ENCODE results near the gene CDK15. TPM values are rescaled to one million over a fixed set of nuclear protein-coding genes. Genes with fewer than 3 reads are reported as not detected.
"Not testable (repeated sequence)": the region's sequence is repeated elsewhere in the genome, so short reads cannot be mapped to it uniquely, and the experiment has no call there.

CDK15 gene
- total RNA-seq, 1 donor = not detected

DNA sequence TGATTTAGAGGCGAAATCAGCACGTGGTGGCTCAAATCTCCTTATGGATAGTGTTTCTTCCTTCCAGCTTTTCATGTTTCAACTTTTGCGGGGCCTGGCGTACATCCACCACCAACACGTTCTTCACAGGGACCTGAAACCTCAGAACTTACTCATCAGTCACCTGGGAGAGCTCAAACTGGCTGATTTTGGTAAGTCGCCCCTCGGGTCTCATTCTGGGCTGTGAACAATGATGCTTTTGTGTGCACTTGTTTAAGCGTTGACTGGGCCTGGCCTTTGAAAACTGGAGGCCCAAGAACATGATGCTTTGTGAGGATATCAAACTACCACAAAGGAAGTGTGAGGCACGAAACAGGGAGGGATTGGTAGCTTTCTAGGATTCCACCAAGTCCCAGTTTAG is 27.4 kb downstream of the CDK15 start:
- Histone ChIP-seq H3K27me3 (ENCODE audit: insufficient read depth, low read length) (peaks cover 2% of the 10 kb centered on the region), H3K4me3 (ENCODE audit: low read length) (no peak overlapping the region), H3K4me1 (ENCODE audit: insufficient read depth, low read length) (no peaks in the 10 kb centered on the region), H3K9me3 (ENCODE audit: low read depth, low read length) (no peaks in the 10 kb centered on the region)

DNA sequence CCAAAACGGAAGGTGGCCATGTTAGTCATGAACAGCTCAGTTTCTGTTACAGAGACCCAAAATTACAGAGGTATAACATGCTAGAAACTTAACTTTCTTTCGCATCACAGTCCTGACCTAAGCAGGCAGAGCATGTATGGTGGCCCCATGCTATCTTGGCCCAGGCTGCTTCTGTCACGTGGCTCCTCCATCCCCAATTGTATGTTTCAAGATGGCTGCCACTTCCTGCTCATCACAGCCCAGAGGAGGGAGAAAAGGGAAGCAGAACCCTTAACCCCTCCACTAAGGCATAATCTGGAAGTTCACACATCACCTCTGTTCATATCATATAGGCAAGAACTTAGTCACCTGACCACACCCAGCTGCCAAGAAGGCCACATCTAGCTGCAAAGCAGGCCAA is 28.7 kb downstream of the CDK15 start:
- Histone ChIP-seq H3K9me3 (ENCODE audit: low read depth, low read length) (no peaks in the 10 kb centered on the region), H3K4me1 (ENCODE audit: insufficient read depth, low read length) (no peaks in the 10 kb centered on the region), H3K4me3 (ENCODE audit: low read length) (no peak overlapping the region), H3K27me3 (ENCODE audit: insufficient read depth, low read length) (peaks cover 2% of the 10 kb centered on the region)

DNA sequence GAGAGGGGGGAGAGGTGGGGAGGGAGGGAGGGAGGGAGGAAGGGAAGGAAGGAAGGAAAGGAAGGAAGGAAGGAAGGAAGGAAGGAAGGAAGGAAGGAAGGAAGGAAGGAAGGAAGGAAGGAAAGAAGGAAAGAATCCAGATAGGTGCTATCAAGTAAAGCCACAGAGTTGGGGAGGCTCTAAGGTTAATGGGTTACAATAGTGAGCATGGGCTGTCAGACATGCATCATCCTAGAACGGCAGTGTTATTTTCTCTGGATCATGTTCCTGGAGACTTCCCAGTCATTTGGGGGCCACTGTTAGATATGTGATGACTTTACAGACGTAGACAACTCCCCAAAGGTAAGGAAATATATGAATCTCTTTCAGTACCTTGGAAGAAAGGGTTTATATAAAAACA is 31.1 kb downstream of the CDK15 start:
- no peaks in the 10 kb centered on the region for H3K4me1 ChIP-seq (ENCODE audit: insufficient read depth, low read length)
- no peak overlapping the region for H3K4me3 ChIP-seq (ENCODE audit: low read length)
- peaks cover 8% of the 10 kb centered on the region for H3K27me3 ChIP-seq (ENCODE audit: insufficient read depth, low read length)
- no peaks in the 10 kb centered on the region for H3K9me3 ChIP-seq (ENCODE audit: low read depth, low read length)

DNA sequence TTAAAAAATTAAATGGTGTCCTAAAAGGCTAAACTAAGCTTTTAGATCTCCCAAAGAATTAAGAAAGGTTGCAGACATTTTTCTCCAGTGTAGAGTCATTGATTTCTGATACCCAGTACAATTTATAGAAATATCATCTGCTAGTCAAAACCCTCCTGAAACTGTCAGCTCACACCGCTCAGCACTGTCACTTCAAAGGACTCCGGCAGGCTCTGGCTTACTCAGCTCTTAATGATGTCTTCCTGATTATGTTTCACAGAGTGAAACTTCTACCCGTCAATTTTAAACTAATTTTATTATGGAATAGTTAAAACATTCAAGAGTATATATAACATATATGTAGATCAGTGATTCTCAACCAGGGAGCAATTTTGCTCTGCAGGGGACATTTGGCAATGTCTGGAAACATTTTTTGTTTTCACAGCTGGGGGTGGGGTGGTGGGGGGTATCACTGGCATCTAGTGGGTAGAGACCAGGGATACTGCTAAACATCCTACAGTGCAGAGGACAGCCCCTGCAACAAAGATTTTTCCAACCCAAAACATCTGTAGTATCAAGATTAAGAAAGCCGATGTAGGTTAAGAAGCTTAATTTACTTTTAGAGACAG is 31.6 kb downstream of the CDK15 start:
- peaks cover 8% of the 10 kb centered on the region for H3K27me3 ChIP-seq (ENCODE audit: insufficient read depth, low read length)
- H3K9me3 ChIP-seq (ENCODE audit: low read depth, low read length) = no peaks in the 10 kb centered on the region
- H3K4me1 ChIP-seq (ENCODE audit: insufficient read depth, low read length) = no peaks in the 10 kb centered on the region
- H3K4me3 ChIP-seq (ENCODE audit: low read length) = no peak overlapping the region

DNA sequence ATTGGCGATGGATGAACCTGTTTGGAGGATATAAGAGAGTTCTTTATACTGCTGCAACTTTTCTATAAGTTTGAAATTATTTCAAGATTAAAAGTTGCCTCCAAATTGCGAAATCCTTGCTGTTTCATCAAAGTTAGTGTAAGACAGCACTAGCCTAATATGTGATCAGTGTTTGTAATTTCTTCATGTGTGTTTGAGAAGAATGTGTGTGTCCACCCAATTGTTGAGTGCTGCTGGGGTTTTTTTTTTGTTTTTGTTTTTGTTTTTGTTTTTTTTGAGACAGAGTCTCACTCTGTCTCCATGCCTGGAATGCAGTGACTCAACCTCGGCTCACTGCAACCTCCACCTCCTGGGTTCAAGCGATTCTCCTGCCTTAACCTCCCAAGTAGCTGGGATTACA is 33.4 kb downstream of the CDK15 start:
- Histone ChIP-seq H3K4me3 (ENCODE audit: low read length) (no peak overlapping the region), H3K4me1 (ENCODE audit: insufficient read depth, low read length) (no peaks in the 10 kb centered on the region), H3K27me3 (ENCODE audit: insufficient read depth, low read length) (peaks cover 8% of the 10 kb centered on the region), H3K9me3 (ENCODE audit: low read depth, low read length) (no peaks in the 10 kb centered on the region)

DNA sequence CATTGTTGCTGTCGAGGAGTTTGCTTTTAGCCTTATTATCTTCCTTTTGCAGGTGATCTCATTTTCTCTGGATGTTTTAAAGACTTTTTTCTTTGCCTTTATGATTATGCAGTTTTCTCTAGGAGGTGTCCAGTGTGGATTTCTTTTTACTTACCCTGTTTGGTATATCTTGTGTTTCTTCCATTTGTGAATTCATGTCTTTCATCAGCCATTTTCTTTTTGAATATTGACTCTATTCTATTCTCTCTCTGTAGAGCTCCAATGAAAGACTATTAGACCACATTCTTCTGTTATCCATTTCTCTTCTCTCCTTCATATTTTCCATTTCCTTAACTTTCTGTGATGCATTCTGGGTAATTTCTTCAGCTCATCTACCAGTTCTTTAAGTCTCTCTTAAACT is 34.4 kb downstream of the CDK15 start:
- Histone ChIP-seq H3K4me3 (ENCODE audit: low read length) (no peak overlapping the region), H3K9me3 (ENCODE audit: low read depth, low read length) (no peaks in the 10 kb centered on the region), H3K27me3 (ENCODE audit: insufficient read depth, low read length) (peaks cover 8% of the 10 kb centered on the region), H3K4me1 (ENCODE audit: insufficient read depth, low read length) (no peaks in the 10 kb centered on the region)

DNA sequence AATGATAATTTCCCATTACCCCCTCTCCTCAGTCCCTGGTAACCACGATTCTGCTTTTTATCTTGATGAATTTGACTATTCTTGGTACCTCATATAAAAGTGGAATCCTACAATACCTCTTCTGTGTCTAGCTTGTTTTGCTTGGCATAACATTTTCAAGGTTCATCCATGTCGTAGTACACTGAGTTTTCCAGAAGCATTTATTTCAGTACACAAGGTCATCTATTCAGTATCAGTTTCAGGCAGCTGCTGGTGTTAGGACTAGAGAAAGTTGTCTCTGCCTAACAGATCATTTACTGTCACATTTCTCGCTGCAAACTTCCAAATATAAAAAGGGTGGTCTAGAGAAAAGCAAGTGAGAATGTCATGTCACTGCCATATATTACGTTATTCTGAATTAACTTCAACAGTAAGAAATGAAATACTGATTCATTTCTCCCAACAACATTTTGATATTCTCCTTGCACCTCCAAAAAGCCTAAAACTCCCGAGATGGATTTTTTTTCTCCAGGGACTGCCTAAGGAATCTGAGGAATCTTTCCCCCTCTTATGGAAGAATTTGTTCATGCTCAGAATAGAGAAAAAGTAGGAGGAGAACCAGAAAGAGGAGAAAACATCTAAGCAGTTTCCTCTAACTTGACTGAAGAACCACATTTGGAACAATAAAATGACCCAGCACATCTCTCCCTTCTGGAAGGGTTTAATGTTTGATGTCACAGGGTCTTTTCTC is 36.0 kb downstream of the CDK15 start:
- no peaks in the 10 kb centered on the region for H3K4me1 ChIP-seq (ENCODE audit: insufficient read depth, low read length)
- no peaks in the 10 kb centered on the region for H3K9me3 ChIP-seq (ENCODE audit: low read depth, low read length)
- H3K4me3 ChIP-seq (ENCODE audit: low read length) = no peak overlapping the region
- H3K27me3 ChIP-seq (ENCODE audit: insufficient read depth, low read length) = peaks cover 5% of the 10 kb centered on the region

DNA sequence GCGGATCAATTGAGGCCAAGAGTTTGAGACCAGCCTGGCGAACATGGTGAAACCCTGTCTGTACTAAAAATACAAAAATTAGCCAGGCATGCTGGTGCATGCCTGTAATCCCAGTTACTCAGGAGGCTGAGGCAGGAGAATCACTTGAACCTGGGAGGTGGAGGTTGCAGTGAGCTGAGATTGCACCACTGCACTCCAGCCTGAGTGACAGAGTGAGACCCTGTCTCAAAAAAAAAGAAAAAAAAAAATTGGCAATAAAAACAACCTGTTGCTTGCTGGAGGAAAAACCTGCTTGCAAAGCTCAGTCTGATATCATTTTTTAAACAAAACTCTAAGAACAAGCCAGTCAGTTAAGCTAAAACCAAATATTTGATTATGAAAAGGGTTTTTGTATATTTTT is 38.6 kb downstream of the CDK15 start:
- not testable (repeated sequence) for H3K4me1 ChIP-seq (ENCODE audit: insufficient read depth, low read length); H3K4me3 ChIP-seq (ENCODE audit: low read length); H3K9me3 ChIP-seq (ENCODE audit: low read depth, low read length); H3K27me3 ChIP-seq (ENCODE audit: insufficient read depth, low read length)

DNA sequence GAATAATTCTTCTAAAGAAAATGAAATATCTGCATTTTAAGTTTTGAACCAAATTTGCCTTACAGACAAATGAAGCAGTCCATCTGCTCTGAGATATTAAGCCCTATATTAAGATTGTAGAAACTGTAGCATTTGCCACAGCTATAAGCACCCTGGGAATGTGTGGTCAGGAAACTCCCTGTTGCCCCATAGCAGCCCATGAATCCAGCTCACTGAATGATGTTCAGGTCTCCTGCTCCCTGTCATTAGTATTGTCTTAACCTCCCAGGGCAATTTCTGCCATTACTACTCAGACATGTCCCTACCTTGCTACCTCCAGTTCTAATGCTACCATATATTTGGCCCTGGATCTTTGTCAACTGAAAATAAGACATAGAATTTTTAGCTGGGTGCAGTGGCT is 41.1 kb downstream of the CDK15 start:
- H3K4me3 ChIP-seq (ENCODE audit: low read length) = no peak overlapping the region
- no peaks in the 10 kb centered on the region for H3K9me3 ChIP-seq (ENCODE audit: low read depth, low read length)
- H3K4me1 ChIP-seq (ENCODE audit: insufficient read depth, low read length) = no peaks in the 10 kb centered on the region
- H3K27me3 ChIP-seq (ENCODE audit: insufficient read depth, low read length) = no peaks in the 10 kb centered on the region

DNA sequence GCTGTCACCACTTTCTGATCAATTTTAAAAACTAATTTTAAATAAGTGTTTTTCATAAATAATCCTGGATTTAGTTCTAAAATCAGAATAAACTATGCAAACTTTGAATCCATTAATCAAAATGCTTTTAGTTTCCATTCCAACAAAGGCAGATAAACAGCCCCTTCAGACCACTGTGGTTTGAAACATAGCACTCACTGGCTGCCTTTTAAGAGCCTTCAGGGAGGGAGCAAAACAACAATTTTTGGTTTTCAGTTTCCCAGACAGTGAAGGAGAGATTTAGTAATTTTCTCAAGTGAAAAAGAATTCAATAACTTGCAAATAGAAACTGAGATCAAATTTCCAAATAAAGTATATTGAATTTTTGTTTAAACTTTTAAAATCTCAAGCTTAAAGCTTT is 46.1 kb downstream of the CDK15 start:
- H3K27me3 ChIP-seq (ENCODE audit: insufficient read depth, low read length) = peaks cover 7% of the 10 kb centered on the region
- H3K4me1 ChIP-seq (ENCODE audit: insufficient read depth, low read length) = no peaks in the 10 kb centered on the region
- no peaks in the 10 kb centered on the region for H3K9me3 ChIP-seq (ENCODE audit: low read depth, low read length)
- H3K4me3 ChIP-seq (ENCODE audit: low read length) = no peak overlapping the region

DNA sequence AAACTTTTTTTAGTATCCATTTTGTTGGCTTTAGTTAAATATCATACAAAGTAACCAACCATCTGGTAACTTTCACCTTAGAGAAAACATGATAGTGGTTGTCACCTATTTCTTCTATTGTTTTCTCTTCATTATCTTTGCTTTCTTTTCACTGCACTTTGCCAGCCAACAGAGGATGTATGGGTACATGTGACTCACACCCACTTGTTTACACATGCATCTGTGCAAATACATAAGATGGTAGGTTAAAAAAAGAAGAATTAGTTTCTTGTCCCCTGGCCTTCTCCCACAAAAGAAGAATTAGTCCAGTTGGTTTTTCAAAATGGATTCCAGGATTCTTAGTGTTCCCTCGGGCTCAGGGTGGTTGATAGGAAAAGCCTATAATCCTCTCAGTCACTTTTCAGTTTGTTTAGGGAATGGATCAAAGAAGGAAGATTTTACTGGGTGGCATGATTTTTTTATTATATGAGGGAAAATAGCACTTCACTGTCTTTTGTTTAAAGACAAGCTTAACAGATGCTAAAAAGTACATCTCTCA is 46.6 kb downstream of the CDK15 start:
- peaks cover 11% of the 10 kb centered on the region for H3K27me3 ChIP-seq (ENCODE audit: insufficient read depth, low read length)
- H3K9me3 ChIP-seq (ENCODE audit: low read depth, low read length) = no peaks in the 10 kb centered on the region
- no peaks in the 10 kb centered on the region for H3K4me1 ChIP-seq (ENCODE audit: insufficient read depth, low read length)
- H3K4me3 ChIP-seq (ENCODE audit: low read length) = no peak overlapping the region

DNA sequence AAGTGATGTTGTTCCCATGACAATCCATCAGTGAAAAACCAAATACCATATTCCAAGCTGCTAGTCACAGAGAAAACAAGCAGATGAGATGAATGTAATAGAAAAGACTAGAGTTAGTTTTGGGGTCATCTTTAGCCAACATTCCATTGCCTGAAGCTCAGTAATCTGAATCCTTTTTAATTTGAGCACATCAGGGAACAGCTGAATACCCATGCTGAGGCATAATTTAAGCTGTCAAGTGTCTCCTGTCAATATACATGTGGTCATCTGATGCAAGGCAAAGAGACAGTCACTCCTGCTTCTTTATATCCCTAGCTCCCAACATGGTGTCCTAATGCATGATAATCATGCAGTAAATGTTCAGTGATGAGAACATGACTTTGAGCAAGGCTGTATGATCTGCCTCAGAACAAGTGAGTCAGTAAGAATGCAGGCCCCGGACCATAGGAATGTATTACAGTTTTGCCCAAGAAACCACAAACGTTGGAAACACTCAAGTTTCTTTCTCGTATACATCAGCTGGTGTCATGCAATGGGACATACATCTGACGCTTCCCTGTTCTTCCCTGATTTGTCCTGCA is 48.0 kb downstream of the CDK15 start:
- no peaks in the 10 kb centered on the region for H3K4me1 ChIP-seq (ENCODE audit: insufficient read depth, low read length)

DNA sequence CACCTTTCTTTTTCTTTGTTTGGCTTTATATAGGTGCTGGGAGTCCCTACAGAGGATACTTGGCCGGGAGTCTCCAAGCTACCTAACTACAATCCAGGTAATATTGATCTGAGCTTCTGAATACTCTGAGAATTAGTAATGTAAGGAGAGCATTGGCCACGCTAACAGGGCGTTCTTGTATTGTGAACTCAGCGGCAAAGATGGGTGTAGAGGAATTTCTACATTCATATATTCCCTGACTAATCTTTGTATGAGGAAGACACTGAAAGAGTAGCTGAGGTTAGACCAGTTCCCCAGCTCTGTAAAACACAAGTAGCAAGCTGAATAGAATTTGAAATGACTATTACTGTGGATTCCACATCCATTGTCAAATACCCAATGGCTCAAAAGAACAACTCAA is 48.5 kb downstream of the CDK15 start:
- no peaks in the 10 kb centered on the region for H3K4me1 ChIP-seq (ENCODE audit: insufficient read depth, low read length)
- no peaks in the 10 kb centered on the region for H3K9me3 ChIP-seq (ENCODE audit: low read depth, low read length)
- no peak overlapping the region for H3K4me3 ChIP-seq (ENCODE audit: low read length)
- peaks cover 29% of the 10 kb centered on the region for H3K27me3 ChIP-seq (ENCODE audit: insufficient read depth, low read length)

More for the DNA sequence above, 48.0 kb downstream of the CDK15 start:
- Histone ChIP-seq H3K9me3 (ENCODE audit: low read depth, low read length) (no peaks in the 10 kb centered on the region), H3K27me3 (ENCODE audit: insufficient read depth, low read length) (peaks cover 23% of the 10 kb centered on the region), H3K4me3 (ENCODE audit: low read length) (no peak overlapping the region)

DNA sequence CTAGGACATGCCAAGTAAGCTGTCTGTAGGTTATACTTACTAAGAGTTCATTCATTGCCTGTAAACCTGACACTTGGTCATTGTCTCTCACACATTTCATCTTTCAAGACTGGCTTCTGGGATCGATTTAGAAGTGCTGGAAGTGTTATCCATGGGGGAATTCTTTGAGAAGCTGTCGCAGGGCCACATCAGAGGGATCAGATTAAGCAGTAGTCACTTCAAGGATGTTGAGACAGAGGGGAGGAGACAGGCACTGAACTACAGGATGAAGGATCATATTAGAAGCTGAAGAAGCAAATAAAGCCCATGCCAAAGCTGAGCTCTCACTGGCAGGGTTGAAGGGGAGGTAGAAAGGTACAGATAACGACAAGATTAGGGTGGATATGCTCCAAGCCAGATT is 49.0 kb downstream of the CDK15 start:
- no peaks in the 10 kb centered on the region for H3K4me1 ChIP-seq (ENCODE audit: insufficient read depth, low read length)
- H3K27me3 ChIP-seq (ENCODE audit: insufficient read depth, low read length) = peaks cover 34% of the 10 kb centered on the region
- H3K9me3 ChIP-seq (ENCODE audit: low read depth, low read length) = no peaks in the 10 kb centered on the region
- H3K4me3 ChIP-seq (ENCODE audit: low read length) = no peak overlapping the region

DNA sequence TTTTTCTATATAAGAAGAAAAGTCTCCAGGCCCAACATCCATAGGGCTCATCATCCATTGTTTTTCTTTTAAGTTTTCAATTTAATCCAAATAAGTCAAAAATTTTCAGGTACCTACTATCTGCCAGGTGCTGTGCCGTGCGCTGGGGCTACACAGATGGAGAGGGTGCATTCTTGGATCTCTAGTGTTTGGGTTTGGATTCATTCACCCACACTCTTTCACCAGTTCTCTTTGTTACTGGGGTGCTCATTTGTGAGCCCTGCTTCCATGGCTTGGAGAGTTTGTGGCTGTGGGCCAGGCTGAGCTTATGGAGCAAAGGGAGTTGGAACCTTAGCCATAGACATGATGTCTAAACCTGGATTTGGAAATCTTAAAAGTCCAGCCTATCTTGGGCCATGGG is 51.0 kb downstream of the CDK15 start:
- Histone ChIP-seq H3K9me3 (ENCODE audit: low read depth, low read length) (no peaks in the 10 kb centered on the region), H3K4me1 (ENCODE audit: insufficient read depth, low read length) (no peaks in the 10 kb centered on the region), H3K27me3 (ENCODE audit: insufficient read depth, low read length) (peaks cover 43% of the 10 kb centered on the region), H3K4me3 (ENCODE audit: low read length) (no peak overlapping the region)

Measured in mononuclear cell (primary cell).